Lung (tissue), 16 donors: Measurements from ENCODE around the gene LCE1C. TPM values are rescaled to one million over a fixed set of nuclear protein-coding genes. Genes with fewer than 3 reads are reported as not detected.

Source experiments
- ATAC-seq: fragments of 200-7000 bp; cut with Tn5 transposase; one replicate; pipeline ENCODE4 v1.9.1; 2020; ENCODE audit warnings: moderate number of reproducible peaks; ENCODE audit not compliant: insufficient read depth, low FRiP score
- DNase-seq, 3 donors: peaks; one replicate each; pipeline ENCODE4 v3.0.0-alpha.2; 2013 to 2017
- H3K27ac ChIP-seq, 2 donors: one replicate each; pipeline ENCODE4 v1.5.1; 2013; ENCODE audit warnings: mild to moderate bottlenecking in 2 of 2, moderate library complexity in 2 of 2, control low read depth in 1 of 2, inconsistent platforms in 1 of 2, low read depth in 1 of 2, low read length in 1 of 2
- H3K27me3 ChIP-seq, 3 donors: one replicate each; pipeline ENCODE4 v1.5.1; 2013; ENCODE audit warnings: low read length in 2 of 3; ENCODE audit not compliant: control insufficient read depth in 3 of 3, insufficient read depth in 3 of 3
- H3K36me3 ChIP-seq, 4 donors: one replicate each; pipeline ENCODE4 v1.5.1; 2013; ENCODE audit warnings: low read length in 4 of 4, mild to moderate bottlenecking in 1 of 4, moderate library complexity in 1 of 4; ENCODE audit not compliant: control insufficient read depth in 4 of 4, insufficient read depth in 4 of 4
- H3K4me1 ChIP-seq, 5 donors: one replicate each; pipeline ENCODE4 v1.5.1; 2013; ENCODE audit warnings: low read length in 5 of 5, mild to moderate bottlenecking in 2 of 5, moderate library complexity in 1 of 5; ENCODE audit not compliant: control insufficient read depth in 5 of 5, insufficient read depth in 5 of 5
- H3K4me3 ChIP-seq: one replicate; pipeline ENCODE4 v1.5.1; 2013; ENCODE audit warnings: mild to moderate bottlenecking, control low read depth, moderate library complexity
- H3K9ac ChIP-seq, 2 donors: one replicate each; pipeline ENCODE4 v1.5.1; 2013; ENCODE audit warnings: low read length in 2 of 2, control low read depth in 1 of 2; ENCODE audit not compliant: insufficient read depth in 1 of 2
- H3K9me3 ChIP-seq, 4 donors: one replicate each; pipeline ENCODE4 v1.5.1; 2013; ENCODE audit warnings: low read length in 3 of 4, mild to moderate bottlenecking in 1 of 4, moderate library complexity in 1 of 4; ENCODE audit not compliant: control insufficient read depth in 4 of 4, insufficient read depth in 3 of 4
- CTCF ChIP-seq: IDR thresholded peaks from 2 replicates; pipeline ENCODE4 v1.5.1; 2012; ENCODE audit warnings: mild to moderate bottlenecking; ENCODE audit errors: control extremely low read depth, extremely low read depth
- WGBS, 2 donors: extraction: QIAGEN DNeasy Blood & Tissue Kit; methylation state at CpG; one replicate each; pipeline ENCODE4 v1.1.7; 2013; 5-methylcytosine and 5-hydroxymethylcytosine counted together
- long read RNA-seq, 5 donors: transcript quantifications; one replicate each; lab custom pipeline, GENCODE V29; 2026
- polyA plus RNA-seq, 2 donors: library from polyadenylated mRNA; stranded (reverse); fragments of 200-250 nt; gene quantifications; one replicate each; pipeline ENCODE4 v1.2.1, GENCODE V29; 2013
- total RNA-seq, 2 donors: library from RNA; depleted of rRNA in 1 of 2; stranded (reverse); fragments of >200 nt in 1 of 2; gene quantifications; one replicate each; pipeline ENCODE4 v1.2.1, GENCODE V29; 2014 to 2021
- donor health status: control.
- donor health status: control.
- donor health status: Bipolar disorder and iron deficiency.
- donor health status: healthy.
- donor health status: DM: yes; HTN: yes; CAD: no.

LCE1C gene
- total RNA-seq (not detected), polyA plus RNA-seq (not detected)
- long read RNA-seq, donor 1 = 0 reads
- long read RNA-seq, donor 2 = 0 reads
- long read RNA-seq, donor 3 = 0 reads
- long read RNA-seq, donor 4 = 0 reads
- long read RNA-seq, donor 5 = 0 reads

- no peak for DNase-seq
- Histone ChIP-seq H3K36me3 (no peaks in the 10 kb centered on the region), H3K27ac (no peak within 1 kb of the TSS), H3K4me3 (no peak within 1 kb of the TSS), H3K27me3 (no peaks in the 10 kb centered on the region), H3K9me3 (peaks cover 0 to 3% (median 0%) of the 10 kb centered on the region in 4 donors), H3K9ac (no peak within 1 kb of the TSS), H3K4me1 (no peaks in the 10 kb centered on the region)
- no peak for ATAC-seq
- WGBS, 2 donors = 54 to 70% methylated on average over 3 of the region's 3 CpGs
- TF ChIP-seq CTCF = no peak
Measured at GRCh38 chr1:152806576-152806975, at the start of gene LCE1C. LCE1C (minus strand) TSS chr1:152806651; CDS start chr1:152805478, 1,173 bp downstream.

- Histone ChIP-seq H3K4me3 (no peak overlapping the region), H3K36me3 (no peaks in the 10 kb centered on the region), H3K27me3 (peaks cover 0 to 3% (median 0%) of the 10 kb centered on the region in 3 donors), H3K27ac (no peak overlapping the region), H3K9ac (no peak overlapping the region), H3K4me1 (no peaks in the 10 kb centered on the region), H3K9me3 (peaks cover 0 to 3% (median 0%) of the 10 kb centered on the region in 4 donors)
- TF ChIP-seq CTCF = no peak
- WGBS, 2 donors = 55 to 63% methylated on average over 2 of the region's 2 CpGs
- DNase-seq = no peak
- ATAC-seq = no peak
Measured at GRCh38 chr1:152855661-152856060, 49.2 kb upstream of the LCE1C start.

GRCh38 chr1:152842556-152842955 lies 36.1 kb upstream of the LCE1C start, which contains the start of gene LCE6A:
LCE6A (plus strand) TSS chr1:152842856; CDS start chr1:152843521, 665 bp downstream.
- Histone ChIP-seq H3K27me3 (no peaks in the 10 kb centered on the region), H3K4me1 (no peaks in the 10 kb centered on the region), H3K9me3 (peaks cover 0 to 3% (median 0%) of the 10 kb centered on the region in 4 donors), H3K4me3 (no peak within 1 kb of the TSS), H3K9ac (no peak within 1 kb of the TSS), H3K27ac (no peak within 1 kb of the TSS), H3K36me3 (no peaks in the 10 kb centered on the region)
- 74 to 94% methylated on average over 3 of the region's 3 CpGs for WGBS, 2 donors
- DNase-seq (no peak), ATAC-seq (no peak)
- TF ChIP-seq CTCF = no peak

GRCh38 chr1:152836870-152837269 lies 30.4 kb upstream of the LCE1C start:
- Histone ChIP-seq H3K27me3 (no peaks in the 10 kb centered on the region), H3K36me3 (no peaks in the 10 kb centered on the region), H3K4me3 (no peak overlapping the region), H3K4me1 (no peaks in the 10 kb centered on the region), H3K27ac (no peak overlapping the region), H3K9ac (no peak overlapping the region), H3K9me3 (peaks cover 0 to 2% (median 0%) of the 10 kb centered on the region in 4 donors)
- TF ChIP-seq CTCF = no peak
- ATAC-seq (no peak), DNase-seq (no peak)
- WGBS, 2 donors = 61 to 77% methylated on average over 2 of the region's 2 CpGs
